NCI-H774 (cell line): Measurements from ENCODE around the gene NPAS2.

Experiments
- DNase-seq: peaks from one replicate; lab custom pipeline; 2025; lab: John Stamatoyannopoulos, UW

The NPAS2 gene

GRCh38 chr2:100905132-100905805 lies 85.3 kb downstream of the NPAS2 start:
- no peak for DNase-seq

DNA sequence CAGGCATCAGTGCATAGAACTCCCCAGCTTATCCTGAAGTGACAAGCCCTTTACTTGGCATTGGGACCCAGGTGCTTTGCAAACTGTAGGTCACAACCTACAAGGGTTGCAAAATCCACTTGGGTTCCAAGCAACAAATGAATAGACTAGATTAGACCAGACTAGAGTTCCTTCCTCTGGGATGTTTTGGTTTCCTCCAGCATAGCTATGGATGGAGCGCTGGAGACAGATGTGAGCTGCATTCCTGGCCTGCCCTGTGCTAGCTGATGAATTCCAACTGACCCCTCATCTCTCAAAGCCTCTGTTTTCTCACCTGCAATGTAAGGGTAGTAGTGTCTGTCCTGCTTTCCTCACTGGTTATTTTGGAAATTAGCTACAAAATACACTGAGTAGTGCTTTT lies 86.2 kb downstream of the NPAS2 start:
- DNase-seq: no peak

DNA sequence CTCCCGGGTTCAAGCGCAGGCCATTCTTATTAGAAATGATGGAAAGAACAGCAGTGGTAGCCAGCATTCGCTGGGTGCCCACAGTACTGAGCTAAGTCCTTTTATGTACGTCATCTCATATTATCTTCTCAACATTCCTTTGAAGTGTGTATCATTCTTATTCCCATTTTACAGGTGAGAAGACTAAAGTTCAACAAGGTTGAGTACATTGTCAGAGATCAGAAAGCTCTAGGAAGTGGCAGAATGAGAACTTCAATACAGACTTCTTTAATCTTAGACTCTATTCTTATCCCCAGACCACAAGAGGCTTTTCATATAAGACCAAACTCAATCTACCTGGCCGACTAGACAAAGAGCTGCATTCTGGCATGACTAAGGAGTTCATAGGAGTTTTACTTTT lies 86.7 kb downstream of the NPAS2 start:
- DNase-seq: no peak

DNA sequence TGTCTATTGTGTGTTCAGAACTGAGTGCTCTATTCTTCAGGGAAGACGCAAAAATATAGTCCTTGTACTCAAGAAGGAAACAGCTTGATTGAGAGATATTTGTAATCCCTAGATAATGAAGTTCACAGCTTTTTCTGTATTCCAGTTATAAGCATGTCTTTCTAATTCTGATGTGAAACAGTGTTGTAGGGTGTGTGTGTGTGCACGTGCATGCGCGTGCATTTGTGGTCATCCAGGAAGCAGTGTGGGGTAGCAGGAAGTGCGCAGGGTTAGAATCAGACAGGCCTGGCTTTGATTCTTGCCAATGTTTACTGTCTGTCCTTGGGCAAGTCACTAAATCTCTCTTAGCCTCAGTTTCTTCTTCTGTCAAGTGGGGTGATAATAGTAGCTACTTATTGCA lies 87.9 kb downstream of the NPAS2 start:
- DNase-seq: no peak

DNA sequence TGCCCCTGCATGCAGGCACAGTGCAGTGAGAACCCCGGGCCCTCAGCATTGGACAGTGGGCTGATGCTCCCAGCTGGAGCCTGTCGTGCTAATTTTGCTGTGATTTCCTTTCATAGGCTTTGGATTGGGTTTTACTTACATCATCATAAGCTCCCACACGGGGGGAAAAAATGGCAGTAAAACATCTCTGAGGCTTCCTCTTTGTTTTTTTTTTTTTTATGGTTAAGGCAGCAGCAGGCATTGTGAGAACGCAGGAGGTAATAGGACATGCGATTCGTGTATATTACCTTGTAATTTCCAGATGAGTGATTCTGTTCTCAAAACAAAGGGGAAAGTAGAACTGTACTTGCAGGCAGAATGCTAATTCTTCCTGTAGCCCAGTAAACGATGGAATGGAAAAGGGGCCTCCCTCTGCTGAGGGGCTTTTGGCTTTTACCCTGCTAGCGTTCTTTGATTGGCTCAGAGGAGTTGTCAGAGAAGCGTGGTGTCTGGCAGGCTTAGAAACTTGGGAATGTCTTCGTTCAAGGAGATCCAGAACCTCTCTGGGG lies 89.7 kb downstream of the NPAS2 start:
- no peak for DNase-seq

- DNase-seq: no peak
Measured at GRCh38 chr2:100910111-100910510, 90.2 kb downstream of the NPAS2 start.

DNA sequence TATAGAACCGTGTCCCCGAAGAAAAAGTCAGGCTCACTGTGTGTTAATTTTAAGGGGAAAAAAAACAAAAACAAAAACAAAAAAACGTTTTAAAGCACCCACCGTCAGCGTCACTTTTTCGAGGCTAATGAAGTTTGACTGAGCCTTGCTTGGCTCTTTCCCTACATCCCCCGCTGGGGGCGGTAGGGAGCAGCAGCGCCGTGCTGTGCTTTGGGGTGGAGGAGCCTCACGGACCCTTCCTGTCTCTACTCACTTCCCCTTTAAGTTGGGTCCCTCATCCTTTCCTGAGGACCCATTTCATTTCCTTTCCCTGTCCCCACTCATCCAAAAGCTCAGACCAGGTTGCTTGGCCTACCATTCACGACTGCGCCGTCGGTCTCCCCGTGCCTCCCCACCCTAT lies 99.4 kb downstream of the NPAS2 start:
- DNase-seq: no peak

DNA sequence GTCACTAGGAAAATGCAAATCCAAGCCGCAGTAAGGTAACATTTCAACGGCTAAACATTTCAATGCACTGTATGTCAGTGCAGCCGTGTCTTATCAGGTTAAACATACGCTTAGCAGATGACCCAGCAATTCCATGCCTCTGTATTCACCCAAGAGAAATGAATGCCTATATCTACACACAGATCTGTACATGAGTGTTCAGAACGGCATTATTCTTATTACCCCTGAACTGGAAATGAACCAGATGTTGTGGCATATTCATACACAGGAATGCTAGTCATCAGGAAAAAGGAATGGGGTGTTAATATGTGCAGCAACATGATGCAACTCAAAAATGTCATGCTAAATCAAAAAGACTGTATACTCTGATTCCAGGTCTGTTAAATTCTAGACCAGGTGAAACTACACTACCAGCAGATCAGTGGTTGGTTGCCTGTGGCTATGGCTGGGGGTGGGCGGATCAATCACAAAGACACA lies 101.8 kb downstream of the NPAS2 start:
- DNase-seq: no peak

- DNase-seq: no peak
Measured at GRCh38 chr2:100923461-100924060, 103.6 kb downstream of the NPAS2 start.

- no peak for DNase-seq
Measured at GRCh38 chr2:100924122-100924519, 104.2 kb downstream of the NPAS2 start.

GRCh38 chr2:100924520-100925451 lies 104.8 kb downstream of the NPAS2 start:
- no peak for DNase-seq

DNA sequence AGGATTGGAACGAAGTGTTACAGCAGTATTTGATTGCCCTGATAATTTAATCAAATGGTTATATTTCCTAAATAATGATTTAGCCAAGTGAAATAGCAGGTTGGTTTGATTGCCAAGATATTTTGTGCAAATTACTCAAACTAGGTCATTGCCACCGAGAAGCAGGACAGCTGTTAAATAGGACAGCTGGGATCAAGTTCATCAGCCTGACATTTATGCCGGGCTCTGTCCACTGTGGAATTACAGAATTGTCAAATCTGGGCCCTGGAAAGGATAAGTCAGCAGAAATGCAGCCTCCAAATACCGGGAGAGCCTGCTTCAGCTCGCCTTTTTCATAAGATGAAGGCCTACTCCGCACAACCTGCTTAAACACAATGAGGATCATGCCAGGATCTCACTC lies 108.3 kb downstream of the NPAS2 start:
- no peak for DNase-seq

- DNase-seq: no peak
Measured at GRCh38 chr2:100929147-100929546, 109.2 kb downstream of the NPAS2 start.

DNA sequence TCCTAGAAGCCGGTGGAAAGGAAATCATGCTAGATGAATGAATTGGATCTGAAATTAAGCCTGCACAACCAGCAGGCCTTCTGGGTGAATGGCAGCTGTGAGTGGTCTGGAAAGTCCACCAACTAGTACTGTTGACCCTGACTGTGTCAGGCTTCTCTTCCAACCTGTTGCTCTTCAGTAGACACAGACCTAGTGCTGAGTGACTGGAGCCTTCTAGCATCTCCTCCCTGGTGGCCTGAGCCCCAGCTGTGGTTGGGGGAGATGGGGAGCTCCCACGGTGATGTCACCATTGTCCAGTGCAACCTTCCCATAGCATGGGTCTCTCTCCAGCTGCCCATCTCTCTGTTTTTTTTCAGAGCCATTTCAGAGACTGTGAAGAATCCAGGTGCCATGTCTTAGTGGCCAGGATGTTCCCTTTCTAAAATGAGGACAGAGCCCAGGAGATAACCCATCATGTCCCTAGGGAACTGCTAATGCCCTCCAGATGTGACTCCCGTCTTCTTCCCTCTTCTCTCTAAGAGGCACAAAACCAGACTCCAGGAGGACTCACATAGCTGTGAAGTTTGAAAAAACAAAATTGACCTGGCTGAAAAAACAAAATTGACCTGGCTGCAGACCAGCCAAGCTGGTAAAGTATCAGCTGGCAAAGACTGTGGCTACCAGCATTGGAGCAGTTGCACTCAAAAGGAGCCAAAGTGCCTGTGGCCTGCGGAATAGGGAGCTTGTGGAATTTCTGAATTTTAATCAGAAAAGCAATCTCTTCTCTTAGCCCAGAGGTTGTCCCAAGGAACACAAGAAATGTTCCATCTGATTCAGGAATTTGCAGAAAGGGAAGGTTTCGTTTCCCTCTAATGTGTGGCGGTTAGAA lies 114.8 kb downstream of the NPAS2 start:
- DNase-seq: no peak

DNA sequence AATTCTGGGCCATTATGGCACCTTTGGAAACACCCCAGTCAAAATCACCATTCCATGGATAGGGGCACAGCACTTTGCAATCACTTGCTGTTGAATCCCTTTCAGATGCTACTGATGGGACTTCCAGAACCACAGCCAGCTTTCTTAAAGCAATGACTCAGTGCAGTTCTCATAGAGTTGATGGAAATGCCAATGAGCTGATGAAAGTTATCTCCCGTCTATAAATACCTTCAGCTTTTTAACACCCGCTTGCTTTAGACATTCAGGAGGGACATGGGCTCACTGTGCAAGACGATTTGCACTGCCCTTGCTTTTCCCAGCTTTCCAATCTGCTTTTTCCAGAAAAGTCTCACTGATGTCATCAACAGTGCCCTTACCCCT lies 115.4 kb downstream of the NPAS2 start:
- DNase-seq: no peak

DNA sequence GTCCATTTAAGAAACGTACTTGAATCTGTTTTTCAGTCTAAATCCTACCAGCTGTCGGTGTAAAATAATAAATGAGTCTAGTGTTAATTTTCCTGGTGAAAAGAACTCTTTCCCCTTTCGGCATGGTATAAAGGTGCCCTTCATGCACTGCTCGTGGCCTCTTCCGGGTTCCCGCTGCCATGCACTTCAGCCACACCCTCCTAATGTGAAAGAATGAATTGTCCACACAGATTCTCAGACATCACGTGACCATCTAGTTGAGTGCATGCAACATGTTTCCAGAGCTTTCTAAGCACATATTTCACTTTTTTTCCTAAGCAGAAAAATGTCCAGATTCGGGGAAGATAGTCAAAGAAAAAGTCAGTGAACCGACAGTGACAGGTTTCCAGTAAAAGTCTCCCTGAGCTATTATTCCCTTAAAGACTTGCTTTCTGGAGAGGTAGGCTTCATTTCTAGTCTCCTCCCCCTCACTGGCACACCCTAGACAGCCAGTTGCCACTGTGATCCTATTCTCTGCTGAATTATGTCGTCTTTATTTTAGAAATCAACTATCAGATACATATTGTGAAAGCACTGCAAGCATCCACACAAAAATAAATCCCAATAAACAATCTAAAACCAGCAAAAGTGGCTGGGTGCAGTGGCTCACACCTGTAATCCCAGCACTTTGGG lies 116.3 kb downstream of the NPAS2 start:
- DNase-seq: no peak

DNA sequence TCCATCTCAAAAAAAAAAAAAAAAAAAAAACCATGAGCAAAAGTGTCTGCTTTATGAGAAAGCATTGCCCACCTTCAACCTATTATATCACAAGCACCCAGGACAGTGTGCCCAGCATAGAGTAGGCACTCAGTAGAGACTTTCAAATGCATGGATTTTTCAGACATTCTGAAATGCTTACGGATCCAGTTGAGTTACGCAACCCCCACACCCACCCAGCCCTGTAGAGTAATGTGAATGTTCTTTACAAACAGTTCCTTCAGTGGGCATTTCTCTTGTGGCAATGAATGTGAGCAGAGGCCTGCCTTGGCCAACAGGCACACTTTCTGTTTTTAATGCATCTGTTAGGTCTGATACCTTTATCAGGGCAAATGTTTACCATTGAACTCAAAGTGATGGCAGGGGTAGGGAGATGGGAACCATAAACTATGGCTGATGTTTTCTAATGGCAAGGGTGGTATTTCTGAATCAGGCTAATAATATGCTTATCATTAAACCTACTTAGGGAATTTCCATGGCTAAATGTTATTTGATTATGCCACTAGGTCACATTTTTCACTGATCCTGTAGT lies 117.1 kb downstream of the NPAS2 start:
- DNase-seq: no peak

DNA sequence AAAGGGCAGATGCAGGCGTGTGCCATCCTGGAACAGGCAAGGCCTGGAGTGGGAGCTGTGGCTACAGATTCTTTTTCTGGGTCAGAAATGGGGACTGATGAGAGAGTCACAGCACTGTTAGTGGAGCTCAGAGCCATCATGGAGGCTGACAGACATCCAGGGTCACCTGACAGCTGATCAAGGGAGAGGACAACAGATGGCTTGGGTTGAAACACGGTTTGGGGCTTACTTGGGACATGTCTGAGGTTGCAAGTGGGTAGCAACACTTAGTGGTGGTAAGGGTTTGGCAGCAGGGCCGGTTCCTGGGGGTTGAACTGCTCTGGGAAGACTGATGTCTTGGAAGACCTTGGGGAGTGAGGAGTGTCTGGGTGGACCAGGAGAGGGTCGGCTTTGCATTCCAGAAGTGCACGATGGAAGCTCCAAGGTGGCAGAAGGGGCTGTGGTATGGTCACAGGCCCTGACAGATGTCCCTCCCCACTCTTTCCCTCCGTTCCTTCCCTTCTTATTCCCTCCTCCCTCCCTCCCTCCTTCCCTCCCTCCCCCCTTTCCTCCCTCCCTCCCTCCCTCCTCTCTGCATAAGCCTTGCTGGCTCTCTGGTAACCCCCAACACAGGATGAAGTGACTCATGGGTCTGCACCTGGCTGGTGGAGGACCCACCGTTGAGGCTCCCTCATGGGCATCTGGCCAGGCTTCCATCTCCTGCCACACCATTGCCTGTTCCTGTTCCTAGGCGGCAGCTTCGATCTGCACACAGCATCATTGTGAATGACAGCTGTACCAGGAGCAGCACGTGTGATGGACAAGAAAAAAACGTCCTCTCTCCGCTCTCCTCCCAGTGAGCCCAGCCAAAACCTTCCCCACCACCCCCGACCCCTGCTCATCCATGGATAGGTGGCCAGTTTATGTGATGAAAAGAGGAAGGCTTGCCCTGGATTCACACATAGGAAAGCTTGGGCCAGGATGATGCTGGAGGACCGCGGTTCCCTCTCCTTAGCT lies 118.4 kb downstream of the NPAS2 start:
- no peak for DNase-seq

GRCh38 chr2:100939445-100939844 lies 119.5 kb downstream of the NPAS2 start:
- no peak for DNase-seq
